Erythroblast (primary cell): ENCODE results near the gene LAMB2.

Experiments
- DNase-seq, 2 experiments: peaks; one replicate each; lab custom pipeline; 2025; lab: John Stamatoyannopoulos, UW
- GATA1 ChIP-seq: IDR thresholded peaks from 2 replicates; pipeline ENCODE4 v1.6.1; 2011; ENCODE audit warnings: low read depth, mild to moderate bottlenecking, control low read depth, low read length, moderate library complexity
- POLR2A ChIP-seq: IDR thresholded peaks from 2 replicates; pipeline ENCODE4 v1.6.1; 2011; ENCODE audit warnings: mild to moderate bottlenecking, low read length

LAMB2 gene

GRCh38 chr3:49098429-49098828 is 34.4 kb downstream of the LAMB2 start:
- TF ChIP-seq POLR2A = no peak
- no peak for TF ChIP-seq GATA1
- peak; percentile 58 to 73 for DNase-seq

- peak; percentile 99 for DNase-seq
- peak; percentile 89 for TF ChIP-seq POLR2A
- TF ChIP-seq GATA1 = no peak
These were observed 38.7 kb downstream of the LAMB2 start, which contains the start of gene QRICH1 for GRCh38 chr3:49093853-49094767. TSS of gene QRICH1 (minus strand) at chr3:49094071. CDS start at chr3:49077017, 17,054 bp downstream.

- peak; percentile 93 to 94 for DNase-seq
- TF ChIP-seq POLR2A (no peak), GATA1 (no peak)
These were observed 39.7 kb downstream of the LAMB2 start for GRCh38 chr3:49092938-49093852.

DNA sequence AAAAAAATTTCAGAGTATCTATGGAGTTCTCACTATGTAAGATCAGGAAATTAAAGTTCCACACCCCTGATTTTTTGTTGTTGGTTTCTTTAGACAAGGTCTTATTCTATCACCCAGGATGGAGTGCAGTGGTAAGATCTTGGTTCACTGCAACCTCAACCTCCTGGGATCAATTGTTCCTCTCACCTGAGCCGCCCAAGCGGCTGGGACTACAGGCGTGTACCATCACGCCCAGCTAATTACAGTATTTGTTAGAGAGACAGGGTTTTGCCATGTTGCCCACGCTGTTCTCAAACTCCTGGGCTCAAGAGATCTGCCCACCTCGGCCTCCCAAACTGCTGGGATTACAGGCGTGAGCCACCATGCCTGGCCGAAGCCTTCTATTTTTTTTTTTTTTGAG is 51.4 kb downstream of the LAMB2 start:
- TF ChIP-seq POLR2A = no peak
- no peak for TF ChIP-seq GATA1
- DNase-seq = no peak

- TF ChIP-seq GATA1 = no peak
- no peak for TF ChIP-seq POLR2A
- DNase-seq = no peak
These were observed 53.6 kb downstream of the LAMB2 start for GRCh38 chr3:49079270-49079669.

DNA sequence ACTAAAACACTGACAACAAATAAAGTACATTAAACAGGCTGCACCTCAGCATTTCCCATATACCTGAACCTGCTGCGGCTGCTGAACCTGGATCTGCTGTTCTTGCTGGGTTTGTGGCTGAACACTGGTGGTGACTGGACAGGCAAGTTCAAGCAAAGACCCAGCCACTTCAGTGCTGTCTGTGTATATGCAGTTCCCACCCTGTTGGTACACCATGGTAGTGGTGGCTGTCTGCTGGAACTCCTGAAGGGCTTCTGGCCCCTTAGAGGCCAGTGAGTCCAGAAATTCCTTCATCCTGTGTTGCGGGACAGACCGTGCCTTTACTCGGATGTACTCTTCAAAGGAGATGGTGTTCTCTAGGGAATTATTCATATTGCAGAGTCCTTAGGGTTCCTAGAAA is 56.2 kb downstream of the LAMB2 start:
- TF ChIP-seq GATA1 (no peak), POLR2A (no peak)
- DNase-seq = no peak

GRCh38 chr3:49076116-49076515 is 56.7 kb downstream of the LAMB2 start:
- DNase-seq = no peak

More at GRCh38 chr3:49076116-49076515, 56.7 kb downstream of the LAMB2 start:
- TF ChIP-seq POLR2A (no peak), GATA1 (no peak)
